Measurements from ENCODE around the gene OXER1.

DNA sequence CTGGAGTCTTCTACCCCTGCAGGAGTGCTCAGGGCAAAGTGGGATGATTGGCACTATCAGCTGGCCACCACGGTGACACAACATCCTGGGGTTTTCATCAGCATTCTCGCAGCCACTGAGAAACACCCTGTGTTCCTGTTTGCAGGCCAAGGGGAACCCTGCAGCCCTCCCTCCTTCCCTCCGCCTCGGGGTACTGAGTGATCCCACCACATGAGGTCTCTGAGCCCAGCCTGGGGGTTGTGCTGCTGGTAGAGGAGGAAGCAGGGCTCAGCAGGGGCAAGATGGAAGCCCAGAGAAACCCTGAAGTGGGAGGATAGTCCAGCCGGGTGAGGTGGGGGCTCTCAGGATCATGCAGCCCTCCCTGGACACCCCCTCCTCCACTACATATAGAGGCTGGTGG is at the start of gene OXER1:
- TF ChIP-seq, protein P1, sequence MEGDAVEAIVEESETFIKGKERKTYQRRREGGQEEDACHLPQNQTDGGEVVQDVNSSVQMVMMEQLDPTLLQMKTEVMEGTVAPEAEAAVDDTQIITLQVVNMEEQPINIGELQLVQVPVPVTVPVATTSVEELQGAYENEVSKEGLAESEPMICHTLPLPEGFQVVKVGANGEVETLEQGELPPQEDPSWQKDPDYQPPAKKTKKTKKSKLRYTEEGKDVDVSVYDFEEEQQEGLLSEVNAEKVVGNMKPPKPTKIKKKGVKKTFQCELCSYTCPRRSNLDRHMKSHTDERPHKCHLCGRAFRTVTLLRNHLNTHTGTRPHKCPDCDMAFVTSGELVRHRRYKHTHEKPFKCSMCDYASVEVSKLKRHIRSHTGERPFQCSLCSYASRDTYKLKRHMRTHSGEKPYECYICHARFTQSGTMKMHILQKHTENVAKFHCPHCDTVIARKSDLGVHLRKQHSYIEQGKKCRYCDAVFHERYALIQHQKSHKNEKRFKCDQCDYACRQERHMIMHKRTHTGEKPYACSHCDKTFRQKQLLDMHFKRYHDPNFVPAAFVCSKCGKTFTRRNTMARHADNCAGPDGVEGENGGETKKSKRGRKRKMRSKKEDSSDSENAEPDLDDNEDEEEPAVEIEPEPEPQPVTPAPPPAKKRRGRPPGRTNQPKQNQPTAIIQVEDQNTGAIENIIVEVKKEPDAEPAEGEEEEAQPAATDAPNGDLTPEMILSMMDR (IDR thresholded peaks at IDR 0.05), result no peak
- no peak for TF ChIP-seq POLR2A (IDR thresholded peaks at IDR 0.05)
